DMS53 (cell line): ENCODE results near the gene FH.

Experiments
- DNase-seq: peaks from one replicate; lab custom pipeline; 2025; lab: John Stamatoyannopoulos, UW

Gene FH

GRCh38 chr1:241459186-241459802 is 60.3 kb downstream of the FH start:
- no peak for DNase-seq

GRCh38 chr1:241457421-241457820 is 62.1 kb downstream of the FH start:
- no peak for DNase-seq

GRCh38 chr1:241456743-241457142 is 62.8 kb downstream of the FH start:
- no peak for DNase-seq

- DNase-seq, result no peak
These were observed 65.8 kb downstream of the FH start for GRCh38 chr1:241453732-241454131.

- no peak for DNase-seq
These were observed 67.6 kb downstream of the FH start for GRCh38 chr1:241451956-241452355.
